ENCODE data around the gene TMEM98.

GRCh38 chr17:32903774-32904673, 23.9 kb upstream of the TMEM98 start:
- TF ChIP-seq REST (IDR thresholded peaks at IDR 0.05; ENCODE audit: insufficient read depth in 1 of 2, low read depth in 2 of 2, low read length in 2 of 2) (no peak), TAF1 (IDR thresholded peaks at IDR 0.05; ENCODE audit: borderline replicate concordance, insufficient read depth, low read length) (no peak), POLR2AphosphoS5 (IDR thresholded peaks at IDR 0.05; ENCODE audit: low read depth, low read length) (no peak), SIN3A (IDR thresholded peaks at IDR 0.05; ENCODE audit: borderline replicate concordance, insufficient read depth, low read length) (no peak)

Data from PFSK-1 (cell line).